Globus pallidus (tissue), 1 donor: ENCODE measurements around the gene RFK.
"Not testable (repeated sequence)": the region's sequence is repeated elsewhere in the genome, so short reads cannot be mapped to it uniquely, and the experiment has no call there.

Experiments
- DNase-seq: peaks from one replicate; pipeline ENCODE4 v3.0.0-alpha.2; 2015; ENCODE audit warnings: low spot score

The RFK gene

DNA sequence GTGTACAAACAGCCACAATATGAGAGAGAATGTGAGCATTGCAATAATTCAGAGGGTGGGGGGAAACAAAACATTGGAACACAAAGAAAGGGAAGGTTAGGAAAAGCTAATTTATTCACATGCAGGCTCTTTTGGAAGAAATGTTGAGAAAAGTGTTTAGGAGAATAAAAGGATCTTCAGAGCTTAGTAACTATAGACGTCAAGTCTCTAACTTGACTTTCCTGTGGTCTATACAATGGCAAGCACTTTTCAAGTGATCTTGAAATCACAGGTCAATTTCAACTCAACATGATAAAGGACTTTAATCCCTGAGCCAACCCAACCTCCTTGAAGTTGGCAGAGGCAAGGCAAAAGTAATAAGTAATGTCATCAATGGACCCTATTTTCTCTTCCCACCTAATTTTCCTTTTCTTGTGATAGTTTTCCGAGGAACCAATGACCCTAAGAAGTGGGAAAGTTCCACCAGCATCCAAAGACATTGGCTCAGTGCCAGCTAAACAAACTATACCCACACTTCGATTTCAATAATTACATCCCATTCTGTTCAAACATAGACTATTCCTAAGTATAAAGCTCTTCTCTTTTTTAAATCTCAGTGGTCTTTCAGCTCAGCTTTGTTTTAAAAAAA is 23.7 kb downstream of the RFK start:
- no peak for DNase-seq

DNA sequence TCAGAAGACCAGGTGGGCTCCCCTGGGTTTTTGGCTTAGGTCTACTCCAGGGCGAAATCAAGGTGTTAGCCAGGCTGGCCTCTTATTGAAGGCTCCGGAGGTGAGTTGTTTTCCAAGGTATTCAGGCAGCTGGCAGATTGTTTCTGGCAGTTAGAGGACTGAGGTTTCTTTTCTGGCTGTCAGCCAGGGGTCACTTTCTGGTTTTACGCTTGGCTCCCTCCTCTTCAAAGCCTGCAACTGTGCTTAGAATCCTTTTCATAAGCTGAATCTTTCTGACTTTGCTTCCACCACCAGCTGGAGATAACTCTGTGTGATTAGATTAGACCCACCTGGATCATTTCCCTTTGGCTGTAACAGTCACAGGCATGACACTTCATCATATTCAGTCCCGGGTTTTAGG is 24.6 kb downstream of the RFK start:
- DNase-seq = no peak

DNA sequence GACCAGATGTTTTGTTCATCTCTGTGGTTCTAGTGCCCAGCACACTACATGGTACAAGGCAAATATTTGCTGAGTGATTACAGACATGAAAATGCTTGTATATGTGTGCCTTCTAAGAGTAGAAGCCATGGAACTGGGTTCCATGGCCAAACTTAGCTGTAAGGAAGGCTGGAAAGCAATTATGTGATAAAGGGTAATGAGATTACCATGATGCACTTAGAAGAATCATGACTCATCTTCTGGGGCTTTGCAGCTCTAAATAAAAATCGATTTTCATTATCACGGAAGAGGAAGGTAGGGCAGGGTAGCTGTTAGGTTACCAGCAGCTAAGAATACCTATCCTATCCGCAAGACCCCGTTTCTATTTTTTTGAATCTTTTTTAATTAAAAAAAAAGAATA is 28.0 kb downstream of the RFK start:
- DNase-seq = no peak

DNA sequence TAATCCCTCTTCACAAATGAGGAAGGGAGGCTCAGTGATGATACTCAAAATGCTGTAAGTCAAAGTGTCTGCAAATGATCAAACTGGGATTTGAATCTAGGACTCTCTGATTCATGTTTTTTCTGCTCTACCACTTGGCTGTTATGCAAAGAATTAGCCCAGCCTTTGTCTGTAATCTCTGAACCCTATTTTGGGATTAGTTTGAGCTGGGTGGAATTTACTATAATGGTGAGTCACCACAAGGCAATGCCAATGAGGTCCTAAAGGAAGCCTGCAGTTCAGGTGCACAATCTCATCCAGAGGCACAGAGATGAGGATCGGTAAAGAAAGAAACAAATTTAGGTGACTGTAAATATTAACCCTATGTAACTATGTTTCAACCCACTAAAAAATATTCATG is 29.2 kb downstream of the RFK start:
- DNase-seq = no peak

DNA sequence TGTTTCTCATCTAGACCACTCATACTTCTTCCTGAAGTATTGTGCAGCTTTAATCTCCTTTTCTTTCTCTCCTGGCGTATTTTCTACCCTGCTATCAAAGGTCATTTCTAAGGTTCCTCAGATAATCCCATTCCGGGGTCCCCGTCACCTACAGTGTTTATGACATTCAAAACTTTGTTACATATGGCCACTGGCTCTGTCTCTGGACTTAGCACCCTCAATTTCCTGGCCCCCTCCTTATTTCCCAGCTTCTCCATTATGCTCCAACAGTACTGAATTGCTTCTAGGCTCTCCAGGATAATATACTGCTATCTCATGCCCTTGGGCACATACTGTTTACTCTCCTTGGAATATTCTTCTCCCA is 31.2 kb downstream of the RFK start:
- DNase-seq = no peak

DNA sequence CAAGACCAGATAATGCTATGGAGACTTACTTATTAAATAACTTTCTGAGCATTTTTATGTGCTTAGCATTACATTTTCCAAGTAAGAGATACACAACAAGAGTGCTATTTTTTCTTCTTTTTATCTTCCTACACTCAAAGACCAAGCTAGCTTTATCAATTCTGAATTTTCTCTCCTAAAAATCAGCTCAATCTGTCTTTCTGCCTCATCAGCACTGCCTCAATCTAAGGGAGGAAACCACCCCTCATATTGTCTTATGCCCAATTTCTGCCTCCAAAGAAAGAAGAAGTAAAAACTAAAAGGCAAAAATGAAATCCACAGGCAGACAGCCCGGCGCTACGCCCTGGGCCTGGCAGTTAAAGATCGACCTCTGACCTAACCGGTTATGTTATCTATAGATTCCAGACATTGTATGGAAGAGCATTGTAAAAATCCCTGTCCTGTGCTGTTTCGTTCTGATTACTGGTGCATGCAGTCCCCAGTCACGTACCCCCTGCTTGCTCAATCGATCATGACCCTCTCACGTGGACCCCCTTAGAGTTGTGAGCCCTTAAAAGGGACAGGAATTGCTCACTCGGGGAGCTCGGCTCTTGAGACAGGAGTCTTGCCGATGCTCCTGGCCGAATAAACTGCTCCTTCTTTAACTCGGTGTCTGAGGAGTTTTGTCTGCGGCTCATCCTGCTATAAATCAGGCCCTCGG is 31.7 kb downstream of the RFK start:
- not testable (repeated sequence) for DNase-seq

DNA sequence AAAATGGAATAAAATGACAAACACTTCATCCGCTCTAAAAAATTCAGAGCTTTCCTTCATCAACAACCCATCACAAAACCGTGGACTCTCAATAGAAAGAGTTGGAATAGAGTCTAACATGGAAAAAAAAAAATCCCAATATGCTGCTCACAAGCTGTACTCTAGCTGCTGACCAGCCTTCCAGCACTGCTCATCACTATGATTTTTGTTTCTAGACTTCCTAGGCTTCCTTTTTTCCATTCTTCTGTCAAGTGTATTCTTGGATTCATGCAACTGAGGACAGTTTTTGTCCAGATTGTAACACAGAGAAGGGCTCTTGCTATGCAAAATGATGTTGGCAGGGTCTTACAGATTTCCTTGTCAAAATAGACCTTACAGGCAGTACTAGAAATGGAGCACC is 34.5 kb downstream of the RFK start:
- DNase-seq = no peak

DNA sequence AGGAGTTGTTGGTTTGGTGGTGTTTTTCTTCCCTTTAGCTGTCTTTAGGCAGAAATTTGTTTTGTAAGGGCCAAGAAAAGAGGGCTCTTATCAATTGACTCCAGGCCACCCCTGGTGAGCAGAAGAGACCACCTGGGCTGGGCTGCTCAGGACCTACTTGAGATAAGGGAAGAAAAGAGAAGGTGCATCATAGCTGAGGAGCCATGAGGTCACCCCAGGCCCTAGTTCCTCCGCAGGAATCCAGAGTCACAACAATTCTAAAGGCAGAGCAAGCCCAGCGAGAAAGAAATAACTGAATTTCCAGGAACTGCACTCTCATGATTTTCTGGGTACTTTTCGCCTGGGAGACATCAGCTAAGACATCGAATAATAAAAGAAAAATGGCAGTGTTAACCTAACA is 34.9 kb downstream of the RFK start:
- DNase-seq = no peak

DNA sequence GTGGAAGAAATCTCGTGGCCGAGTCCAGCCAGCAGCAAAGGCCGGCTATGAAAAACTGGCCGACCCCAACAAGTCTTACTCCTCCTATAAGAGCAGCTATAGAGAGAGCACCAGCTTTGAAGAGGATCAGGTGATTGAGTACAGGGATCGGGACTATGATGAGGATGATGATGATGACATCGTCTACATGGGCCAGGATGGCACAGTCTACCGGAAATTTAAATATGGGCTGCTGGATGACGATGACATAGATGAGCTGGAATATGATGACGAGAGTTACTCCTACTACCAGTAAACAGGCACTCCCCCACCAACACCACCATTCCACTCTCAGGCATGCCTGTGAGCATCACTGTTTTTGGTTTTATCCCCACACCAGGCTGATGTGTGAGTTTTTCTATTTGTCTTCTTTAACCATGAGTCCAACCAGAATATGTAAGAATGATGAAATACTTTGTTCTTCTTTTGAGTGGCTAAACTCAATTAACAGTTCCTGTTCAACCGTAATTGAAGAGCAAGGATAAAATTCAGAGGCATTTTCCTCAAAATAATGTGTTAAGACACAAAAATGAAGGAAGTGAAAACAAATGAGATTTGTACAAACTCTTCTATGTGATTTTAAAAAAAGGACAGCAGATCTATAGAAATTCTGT is 35.5 kb downstream of the RFK start:
- no peak for DNase-seq

DNA sequence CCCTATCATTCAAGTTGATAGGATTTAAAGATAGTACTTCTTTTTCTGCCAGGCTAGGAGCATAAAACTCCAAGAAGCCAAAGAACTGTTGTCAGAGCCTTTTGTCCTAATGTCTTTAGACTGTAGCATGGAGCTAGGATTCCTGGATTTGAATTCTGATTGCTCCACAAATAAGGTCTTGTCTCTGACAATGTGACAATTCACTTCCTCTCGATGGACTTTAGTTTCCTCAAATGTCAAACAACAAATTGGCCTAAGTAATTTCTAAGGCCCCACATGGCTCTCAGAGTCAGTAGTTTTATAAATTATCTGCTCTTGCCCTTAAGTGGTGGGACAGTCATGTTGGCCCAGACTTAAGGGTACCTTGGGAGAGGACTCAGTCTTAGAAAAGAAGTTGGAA is 36.7 kb downstream of the RFK start:
- DNase-seq = no peak

DNA sequence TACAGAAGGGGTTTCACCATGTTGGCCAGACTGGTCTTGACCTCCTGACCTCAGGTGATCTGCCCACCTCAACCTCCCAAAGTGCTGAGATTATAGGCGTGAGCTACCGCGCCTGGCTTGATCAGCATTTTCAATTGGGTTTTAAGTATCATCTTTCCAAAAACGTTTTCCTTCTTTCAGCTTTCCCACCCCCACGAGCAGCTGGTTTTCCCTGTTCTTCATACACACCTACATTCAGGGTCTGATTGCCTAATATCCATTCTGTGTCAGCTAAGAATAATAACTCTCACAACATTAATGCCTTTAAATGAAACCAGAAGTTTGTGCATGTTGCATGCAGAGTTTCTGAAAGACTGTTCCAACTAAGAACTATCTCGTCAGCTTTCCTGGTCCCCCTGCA is 38.3 kb downstream of the RFK start:
- no peak for DNase-seq

DNA sequence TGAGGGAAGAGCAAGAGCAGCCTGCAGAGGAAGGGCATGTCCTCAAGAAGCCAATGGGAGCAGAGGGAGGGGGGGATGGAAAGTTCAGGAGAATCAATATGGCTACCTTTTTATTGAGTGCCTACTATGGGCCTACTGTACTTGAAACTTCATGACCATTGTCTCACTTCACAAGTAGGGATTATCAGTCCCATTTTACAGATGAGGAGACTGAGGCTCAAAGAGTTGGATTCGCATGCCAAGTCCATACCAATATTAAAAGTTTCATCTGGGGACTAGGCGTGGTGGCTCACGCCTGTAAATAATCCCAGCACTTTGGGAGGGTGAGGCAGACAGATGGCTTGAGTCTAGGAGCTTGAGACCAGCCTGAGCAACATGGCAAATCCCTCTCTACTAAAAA is 40.0 kb downstream of the RFK start:
- DNase-seq = no peak

DNA sequence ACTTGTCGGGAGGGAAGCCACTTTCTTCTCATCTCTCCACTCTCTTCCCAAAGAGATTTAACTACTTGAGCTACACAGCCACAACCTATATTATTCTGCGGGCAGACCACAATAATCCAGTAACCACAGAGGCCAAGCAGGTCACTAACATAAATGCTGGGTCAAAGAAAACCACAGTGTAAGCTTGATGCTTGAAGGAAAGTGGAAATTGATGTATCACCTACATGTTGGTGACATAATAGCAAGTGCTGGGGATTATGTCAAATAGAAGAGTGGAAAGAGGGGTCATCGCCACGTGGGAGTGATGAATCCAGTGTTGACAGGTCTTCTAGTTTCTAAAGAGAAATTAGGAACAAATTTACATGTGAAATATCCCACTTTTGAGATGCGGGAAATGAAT is 40.9 kb downstream of the RFK start:
- DNase-seq = no peak

DNA sequence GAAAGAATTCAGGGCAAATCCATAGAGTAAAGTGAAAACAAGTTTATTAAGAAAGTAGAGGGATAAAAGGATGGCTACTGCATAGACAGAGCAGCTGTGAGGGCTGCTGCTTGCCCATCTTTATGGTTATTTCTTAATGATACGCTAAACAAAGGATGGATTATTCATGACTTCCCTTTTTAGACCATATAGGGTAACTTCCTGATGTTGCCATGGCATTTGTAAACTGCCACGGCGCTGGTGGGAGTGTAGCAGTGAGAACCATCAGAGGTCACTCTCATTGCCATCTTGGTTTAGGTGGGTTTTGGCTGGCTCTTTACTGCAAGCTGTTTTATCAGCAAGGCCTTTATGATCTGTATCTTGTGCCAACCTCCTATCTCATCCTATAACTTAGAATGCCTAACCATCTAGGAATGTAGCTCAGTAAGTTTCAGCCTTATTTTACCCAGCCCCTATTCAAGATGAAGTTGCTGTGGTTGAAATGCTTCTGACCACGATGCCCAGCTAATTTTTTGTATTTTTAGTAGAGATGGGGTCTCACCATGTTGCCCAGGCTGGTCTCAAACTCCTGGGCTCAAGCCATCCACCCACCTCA is 42.1 kb downstream of the RFK start:
- no peak for DNase-seq

DNA sequence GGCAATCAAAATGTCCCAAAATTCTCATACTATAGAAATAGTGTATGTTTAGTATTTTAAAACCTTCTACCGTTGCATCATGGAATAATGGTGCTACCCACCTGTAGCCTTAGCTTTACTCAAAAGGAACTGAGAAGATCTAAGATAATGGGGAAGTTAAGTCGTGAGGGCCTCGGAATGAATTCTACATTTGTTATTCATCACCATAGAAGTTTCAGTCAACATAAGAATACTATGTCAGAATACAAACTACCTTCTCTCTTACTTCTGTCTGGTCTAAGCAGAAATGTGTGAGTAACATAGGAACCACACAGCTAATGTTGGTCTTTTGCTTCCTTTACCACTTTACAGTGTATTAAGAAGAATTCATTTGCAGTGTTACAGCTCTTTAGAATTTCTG is 43.2 kb downstream of the RFK start:
- no peak for DNase-seq

DNA sequence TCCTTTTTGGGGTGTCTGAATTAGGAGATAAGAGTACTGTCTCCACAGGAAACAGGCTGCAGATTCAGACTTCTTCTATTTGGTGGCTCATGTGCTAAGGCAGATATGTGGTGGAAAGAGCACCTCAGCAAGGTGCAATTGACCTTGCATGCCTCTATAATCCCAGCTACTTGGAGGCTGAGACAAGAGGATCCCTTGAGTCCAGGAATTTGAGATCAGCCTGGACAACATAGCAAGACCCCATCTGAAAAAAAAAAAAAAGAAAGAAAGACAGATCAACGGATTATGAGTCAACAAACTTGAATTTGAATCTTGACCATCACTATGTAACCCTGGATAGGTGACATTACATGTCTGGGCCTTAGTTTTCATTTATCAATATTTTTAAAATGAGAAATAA is 44.4 kb downstream of the RFK start:
- DNase-seq = no peak

DNA sequence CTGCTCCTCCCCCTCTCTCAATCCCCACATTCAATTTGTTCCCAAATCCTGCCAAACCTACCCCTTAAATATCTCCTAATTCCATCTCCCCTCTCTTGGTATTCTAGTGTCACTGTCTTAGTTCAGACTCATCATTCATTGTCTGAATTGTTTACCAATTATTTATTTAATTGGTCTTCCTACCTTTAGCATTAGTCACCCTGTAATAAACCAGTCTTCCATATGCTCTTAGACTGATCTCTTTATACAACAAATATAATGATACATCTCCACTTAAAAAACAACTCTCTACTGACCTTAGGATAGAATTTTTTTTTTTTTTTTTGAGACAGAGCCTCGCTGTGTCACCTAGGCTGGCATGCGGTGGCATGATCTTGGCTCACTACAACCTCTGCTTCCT is 51.4 kb downstream of the RFK start:
- no peak for DNase-seq

DNA sequence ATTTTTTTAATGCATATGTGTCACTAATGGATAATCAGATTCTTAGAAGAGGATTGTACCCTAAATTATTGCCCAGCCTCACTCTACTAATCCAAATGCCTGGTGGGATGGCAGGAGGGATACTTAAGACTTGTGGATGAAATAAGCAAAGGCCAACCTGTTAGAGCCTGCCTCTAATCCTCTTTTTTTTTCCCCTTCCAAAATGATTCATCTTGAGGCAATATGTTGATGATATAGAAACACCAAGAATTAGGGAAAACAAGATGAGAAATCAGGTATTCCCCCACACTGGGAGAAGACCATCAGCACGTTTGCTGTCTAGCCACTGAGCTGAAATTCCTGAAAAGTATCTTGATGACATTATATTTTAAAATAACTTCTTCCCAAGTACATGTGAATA is 52.0 kb downstream of the RFK start:
- DNase-seq = no peak

DNA sequence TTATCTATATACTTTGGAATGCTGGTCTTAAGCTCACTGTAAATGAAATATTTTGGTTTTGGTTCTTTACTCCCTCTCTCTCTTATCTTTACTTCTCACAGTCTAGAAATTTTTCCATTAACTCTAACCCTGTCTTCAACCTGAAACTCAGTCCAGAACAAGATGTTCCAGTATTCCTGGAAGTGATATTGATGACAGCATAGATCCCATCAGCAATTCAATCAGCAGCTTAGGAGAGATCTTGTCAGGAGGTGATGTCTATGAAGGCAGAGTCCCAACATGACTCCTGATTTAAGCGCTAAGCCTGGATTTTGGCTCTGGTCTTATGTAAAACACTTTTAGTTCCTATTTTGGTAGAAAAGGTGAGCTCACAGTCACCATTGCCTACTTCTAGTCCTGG is 52.6 kb downstream of the RFK start:
- DNase-seq = no peak

DNA sequence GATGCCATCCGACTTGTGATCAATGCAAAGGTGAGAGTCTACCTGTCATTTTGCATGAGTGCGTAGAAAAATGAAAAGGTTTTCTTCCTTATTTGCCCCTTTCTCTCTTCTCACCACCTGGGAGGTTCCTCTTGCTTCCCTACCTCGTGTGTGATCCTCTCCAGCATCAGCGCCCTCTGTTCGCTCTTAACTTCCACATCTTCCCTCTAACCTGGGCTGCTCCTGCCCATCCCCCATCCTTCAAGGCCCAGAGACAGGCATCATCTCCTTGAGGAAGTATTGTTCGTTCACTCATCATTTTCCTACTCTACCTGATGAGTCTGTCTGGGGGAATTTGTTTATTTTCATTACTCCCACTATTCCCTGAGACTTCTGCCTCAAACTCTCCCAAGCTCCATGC is 55.8 kb downstream of the RFK start:
- DNase-seq = no peak

DNA sequence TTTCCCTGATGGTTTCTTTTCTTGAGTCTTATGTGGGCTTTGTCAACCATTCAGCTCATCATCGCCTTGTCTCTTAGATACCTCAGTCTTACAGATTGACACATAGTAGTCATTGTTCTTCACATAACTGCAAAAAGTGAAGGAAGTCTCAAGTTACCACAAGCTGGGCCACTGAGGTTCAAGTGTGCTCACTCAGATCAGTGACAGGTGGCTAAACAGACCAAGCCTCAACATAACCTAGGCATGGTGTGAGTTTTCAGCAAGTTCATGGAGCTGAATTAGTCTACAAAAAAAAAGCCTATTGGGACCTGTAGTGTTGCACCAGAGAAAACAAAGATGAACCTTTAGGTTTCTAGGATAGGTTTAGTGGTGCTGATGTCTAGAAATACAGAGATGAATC is 58.2 kb downstream of the RFK start:
- DNase-seq = no peak
